ENCODE data around the gene TXNDC5. TPM values are rescaled to one million over a fixed set of nuclear protein-coding genes. Genes with fewer than 3 reads are reported as not detected.

The TXNDC5 gene
- total RNA-seq, 2 donors from 2014 or later = 123 to 128 TPM

DNA sequence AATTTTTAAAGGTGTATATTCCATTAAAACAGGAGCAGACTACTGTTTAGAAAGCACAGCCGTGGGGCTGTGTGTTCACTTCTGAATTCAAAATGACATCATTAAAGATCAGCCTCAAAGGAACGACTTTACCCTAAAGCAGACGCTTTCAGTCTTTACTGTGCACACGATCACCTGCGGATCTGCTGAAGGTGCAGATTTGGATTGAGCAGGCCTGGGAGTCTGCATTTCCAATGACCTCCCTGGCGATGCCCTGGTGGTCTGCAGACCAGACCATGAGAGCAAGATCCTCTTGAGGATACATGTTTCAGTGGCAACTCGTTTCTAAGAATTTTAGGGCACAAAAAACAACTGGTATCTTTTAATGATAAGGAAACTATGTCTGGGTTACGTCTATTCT lies 27.2 kb downstream of the TXNDC5 start:
- WGBS = 89% methylated on average over 8 of the region's 8 CpGs
- intact Hi-C loops (cut with DNase I) = no loop called here
- no peak for DNase-seq (ENCODE audit: low spot score)

GRCh38 chr6:7882505-7883257 lies 27.9 kb downstream of the TXNDC5 start:
- no peak overlapping the region for H3K27ac ChIP-seq
- TF ChIP-seq POLR2A (IDR thresholded peaks at IDR 0.05) (no peak), POLR2AphosphoS5 (IDR thresholded peaks at IDR 0.05) (no peak)
- TF ChIP-seq, protein P1, sequence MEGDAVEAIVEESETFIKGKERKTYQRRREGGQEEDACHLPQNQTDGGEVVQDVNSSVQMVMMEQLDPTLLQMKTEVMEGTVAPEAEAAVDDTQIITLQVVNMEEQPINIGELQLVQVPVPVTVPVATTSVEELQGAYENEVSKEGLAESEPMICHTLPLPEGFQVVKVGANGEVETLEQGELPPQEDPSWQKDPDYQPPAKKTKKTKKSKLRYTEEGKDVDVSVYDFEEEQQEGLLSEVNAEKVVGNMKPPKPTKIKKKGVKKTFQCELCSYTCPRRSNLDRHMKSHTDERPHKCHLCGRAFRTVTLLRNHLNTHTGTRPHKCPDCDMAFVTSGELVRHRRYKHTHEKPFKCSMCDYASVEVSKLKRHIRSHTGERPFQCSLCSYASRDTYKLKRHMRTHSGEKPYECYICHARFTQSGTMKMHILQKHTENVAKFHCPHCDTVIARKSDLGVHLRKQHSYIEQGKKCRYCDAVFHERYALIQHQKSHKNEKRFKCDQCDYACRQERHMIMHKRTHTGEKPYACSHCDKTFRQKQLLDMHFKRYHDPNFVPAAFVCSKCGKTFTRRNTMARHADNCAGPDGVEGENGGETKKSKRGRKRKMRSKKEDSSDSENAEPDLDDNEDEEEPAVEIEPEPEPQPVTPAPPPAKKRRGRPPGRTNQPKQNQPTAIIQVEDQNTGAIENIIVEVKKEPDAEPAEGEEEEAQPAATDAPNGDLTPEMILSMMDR (IDR thresholded peaks at IDR 0.05) = no peak
- no peak overlapping the region for H3K4me3 ChIP-seq
- WGBS = 91% methylated on average over 19 of the region's 19 CpGs
- no peaks in the 10 kb centered on the region for H3K4me1 ChIP-seq (replicated peaks)
- no peaks in the 10 kb centered on the region for H3K9me3 ChIP-seq
- peaks cover 6 to 20% of the 10 kb centered on the region in 2 donors for H3K36me3 ChIP-seq
- H3K27me3 ChIP-seq (replicated peaks; ENCODE audit: insufficient read depth) = no peaks in the 10 kb centered on the region
- DNase-seq (ENCODE audit: low spot score) = no peak
- intact Hi-C loops (cut with DNase I) = no loop called here

More for the DNA sequence above, 27.2 kb downstream of the TXNDC5 start:
- Histone ChIP-seq H3K27ac (no peak overlapping the region), H3K36me3 (peaks cover 11 to 20% of the 10 kb centered on the region in 2 donors), H3K27me3 (replicated peaks; ENCODE audit: insufficient read depth) (no peaks in the 10 kb centered on the region), H3K4me1 (replicated peaks) (no peaks in the 10 kb centered on the region), H3K4me3 (no peak overlapping the region), H3K9me3 (no peaks in the 10 kb centered on the region)
- TF ChIP-seq POLR2AphosphoS5 (IDR thresholded peaks at IDR 0.05) = no peak
- no peak for TF ChIP-seq POLR2A (IDR thresholded peaks at IDR 0.05)
- TF ChIP-seq, protein P1 (IDR thresholded peaks at IDR 0.05) = no peak

DNA sequence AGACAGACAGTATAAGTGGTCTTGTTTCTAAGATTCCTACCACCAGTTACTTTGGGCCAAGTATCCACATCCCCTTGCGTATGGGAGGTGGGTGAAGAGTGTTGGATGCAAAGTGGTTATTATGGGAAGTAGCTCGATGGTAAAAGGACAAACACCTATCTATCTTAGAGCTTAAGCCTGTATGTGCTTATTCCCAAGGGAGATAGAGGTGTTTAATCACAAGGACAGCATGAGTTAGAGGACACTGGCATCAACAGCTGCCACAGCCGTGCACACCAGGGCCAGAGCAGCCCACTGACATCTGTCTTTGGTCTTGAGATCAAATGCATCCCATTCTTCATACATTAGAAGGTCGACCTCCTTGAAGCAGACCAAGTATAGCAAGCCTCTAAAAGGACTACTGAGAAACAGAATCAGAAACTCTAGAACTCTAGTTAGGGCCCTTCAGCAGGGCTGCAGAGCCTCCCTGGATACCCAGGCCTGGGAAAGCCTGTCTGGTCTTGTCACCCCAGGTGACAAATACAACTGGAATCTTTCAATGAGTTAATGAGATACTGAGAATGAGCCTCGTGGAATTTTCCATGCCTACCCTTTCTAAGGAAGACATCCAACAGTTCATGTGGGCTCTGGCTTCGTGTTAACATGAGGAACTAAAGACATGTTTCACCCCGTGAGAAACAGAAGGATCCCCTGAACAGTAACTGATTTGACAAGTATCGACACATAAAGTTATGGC lies 28.7 kb downstream of the TXNDC5 start:
- Histone ChIP-seq H3K27me3 (replicated peaks; ENCODE audit: insufficient read depth) (no peaks in the 10 kb centered on the region), H3K4me1 (replicated peaks) (no peaks in the 10 kb centered on the region), H3K27ac (no peak overlapping the region), H3K36me3 (peaks cover 6 to 20% of the 10 kb centered on the region in 2 donors), H3K9me3 (no peaks in the 10 kb centered on the region), H3K4me3 (no peak overlapping the region)
- WGBS = 79% methylated on average over 8 of the region's 8 CpGs
- intact Hi-C loops (cut with DNase I) = no loop called here
- TF ChIP-seq, protein P1 (IDR thresholded peaks at IDR 0.05) = no peak
- no peak for TF ChIP-seq POLR2A (IDR thresholded peaks at IDR 0.05)
- TF ChIP-seq POLR2AphosphoS5 (IDR thresholded peaks at IDR 0.05) = no peak
- no peak for DNase-seq (ENCODE audit: low spot score)

- Histone ChIP-seq H3K27me3 (replicated peaks; ENCODE audit: insufficient read depth) (no peaks in the 10 kb centered on the region), H3K9me3 (no peaks in the 10 kb centered on the region), H3K4me1 (replicated peaks) (no peaks in the 10 kb centered on the region), H3K36me3 (peaks cover 6 to 16% of the 10 kb centered on the region in 2 donors), H3K27ac (no peak overlapping the region), H3K4me3 (no peak overlapping the region)
- no peak for DNase-seq (ENCODE audit: low spot score)
- intact Hi-C loops (cut with DNase I) = no loop called here
- WGBS = 93% methylated on average over 9 of the region's 9 CpGs
- TF ChIP-seq POLR2AphosphoS5 (IDR thresholded peaks at IDR 0.05) (no peak), POLR2A (IDR thresholded peaks at IDR 0.05) (no peak)
- TF ChIP-seq, protein P1 (IDR thresholded peaks at IDR 0.05) = no peak
Measured at GRCh38 chr6:7880718-7881107, 29.9 kb downstream of the TXNDC5 start.

Data from prostate gland (tissue), 2 donors.